HG03025 (cell line): ENCODE measurements around the gene COL19A1.

ENCODE experiments used
- ATAC-seq: cut with Tn5 transposase; IDR thresholded peaks from one replicate; pipeline ENCODE4 v1.9.1; 2021; ENCODE audit warnings: mild to moderate bottlenecking, moderate library complexity; ENCODE audit not compliant: unreplicated experiment, low FRiP score

Gene COL19A1

GRCh38 chr6:70157086-70157485 is 290.7 kb downstream of the COL19A1 start:
- ATAC-seq, result no peak

- ATAC-seq, result no peak
These were observed 293.9 kb downstream of the COL19A1 start for GRCh38 chr6:70160276-70160675.

- ATAC-seq, result no peak
These were observed 296.6 kb downstream of the COL19A1 start for GRCh38 chr6:70162972-70163371.

- ATAC-seq, result no peak
These were observed 297.4 kb downstream of the COL19A1 start for GRCh38 chr6:70163795-70164194.

- ATAC-seq, result no peak
These were observed 298.2 kb downstream of the COL19A1 start for GRCh38 chr6:70164556-70164955.

- peak; percentile 76 for ATAC-seq
These were observed 300.0 kb downstream of the COL19A1 start for GRCh38 chr6:70166088-70166958.

- ATAC-seq, result no peak
These were observed 302.5 kb downstream of the COL19A1 start for GRCh38 chr6:70168681-70169377.

- no peak for ATAC-seq
These were observed 304.9 kb downstream of the COL19A1 start for GRCh38 chr6:70171236-70171635.

- ATAC-seq, result no peak
These were observed 305.9 kb downstream of the COL19A1 start for GRCh38 chr6:70172252-70172651.

GRCh38 chr6:70175770-70176169 is 309.4 kb downstream of the COL19A1 start:
- ATAC-seq, result no peak

GRCh38 chr6:70176842-70177550 is 310.6 kb downstream of the COL19A1 start:
- no peak for ATAC-seq

- ATAC-seq, result no peak
These were observed 314.0 kb downstream of the COL19A1 start for GRCh38 chr6:70180183-70180900.

GRCh38 chr6:70180901-70181599 is 314.7 kb downstream of the COL19A1 start:
- ATAC-seq, result no peak

GRCh38 chr6:70183538-70183937 is 317.2 kb downstream of the COL19A1 start:
- no peak for ATAC-seq

GRCh38 chr6:70184723-70185122 is 318.4 kb downstream of the COL19A1 start:
- ATAC-seq, result no peak

GRCh38 chr6:70186461-70186860 is 320.1 kb downstream of the COL19A1 start:
- no peak for ATAC-seq

GRCh38 chr6:70188202-70188601 is 321.8 kb downstream of the COL19A1 start:
- ATAC-seq, result no peak

GRCh38 chr6:70194421-70194820 is 328.1 kb downstream of the COL19A1 start:
- ATAC-seq, result no peak

- ATAC-seq, result no peak
These were observed 330.2 kb downstream of the COL19A1 start for GRCh38 chr6:70196531-70196930.

- ATAC-seq, result no peak
These were observed 332.4 kb downstream of the COL19A1 start for GRCh38 chr6:70198785-70199184.
